Jurkat, Clone E6-1 (cell line): ENCODE data around the gene RFNG.

Experiments used
- DNase-seq: peaks from one replicate; pipeline ENCODE4 v3.0.0-alpha.2; 2011; ENCODE audit warnings: low read depth, low spot score
- H3K4me3 ChIP-seq: 2 replicates; pipeline ENCODE4 v1.5.1; 2011; ENCODE audit warnings: mild to moderate bottlenecking, low read length, control low read depth, moderate library complexity

RFNG gene

GRCh38 chr17:82035956-82036633 is 15.5 kb downstream of the RFNG start:
- DNase-seq: no peak
- peak overlapping the region; percentile 75; the same call in 1 of the 2 replicates for H3K4me3 ChIP-seq

- no peak for DNase-seq
- H3K4me3 ChIP-seq: no peak overlapping the region
Measured at GRCh38 chr17:82035488-82035887, 16.1 kb downstream of the RFNG start.

GRCh38 chr17:82034371-82035011 is 17.1 kb downstream of the RFNG start:
- DNase-seq: no peak
- no peak overlapping the region for H3K4me3 ChIP-seq

GRCh38 chr17:82033359-82034085 is 18.1 kb downstream of the RFNG start:
- no peak for DNase-seq
- H3K4me3 ChIP-seq: no peak overlapping the region

GRCh38 chr17:82031885-82032627 is 19.6 kb downstream of the RFNG start:
- DNase-seq: no peak
- H3K4me3 ChIP-seq: peak overlapping the region; percentile 41

GRCh38 chr17:82031303-82031884 is 20.2 kb downstream of the RFNG start, which contains the start of gene RAC3:
RAC3 (plus strand) TSS chr17:82031678; CDS start chr17:82031762, 84 bp downstream.
- H3K4me3 ChIP-seq: peak within 1 kb of the TSS; percentile 57
- DNase-seq: no peak

- peak; percentile 84 for DNase-seq
- peak overlapping the region; percentile 57 for H3K4me3 ChIP-seq
Measured at GRCh38 chr17:82030470-82031302, 20.9 kb downstream of the RFNG start.

GRCh38 chr17:82029990-82030469 is 21.6 kb downstream of the RFNG start:
- peak overlapping the region; percentile 57 for H3K4me3 ChIP-seq

GRCh38 chr17:82029391-82029790 is 22.2 kb downstream of the RFNG start:
- no peak overlapping the region for H3K4me3 ChIP-seq
- DNase-seq: no peak

More at GRCh38 chr17:82029990-82030469, 21.6 kb downstream of the RFNG start:
- DNase-seq: no peak

- H3K4me3 ChIP-seq: no peak overlapping the region
- DNase-seq: no peak
Measured at GRCh38 chr17:82028966-82029365, 22.6 kb downstream of the RFNG start.

GRCh38 chr17:82028246-82028645 is 23.4 kb downstream of the RFNG start:
- H3K4me3 ChIP-seq: no peak overlapping the region
- DNase-seq: no peak

- H3K4me3 ChIP-seq: no peak overlapping the region
- DNase-seq: no peak
Measured at GRCh38 chr17:82025401-82026107, 26.1 kb downstream of the RFNG start.

GRCh38 chr17:82024859-82025258 is 26.8 kb downstream of the RFNG start:
- H3K4me3 ChIP-seq: no peak overlapping the region
- no peak for DNase-seq

GRCh38 chr17:82023447-82024241 is 28.0 kb downstream of the RFNG start:
- peak overlapping the region; percentile 78 for H3K4me3 ChIP-seq
- no peak for DNase-seq

GRCh38 chr17:82022981-82023446 is 28.6 kb downstream of the RFNG start, which contains the start of gene LRRC45:
LRRC45 (plus strand) TSS chr17:82023305; CDS start chr17:82023644, 339 bp downstream.
- peak; percentile 99 for DNase-seq
- H3K4me3 ChIP-seq: peak within 1 kb of the TSS; percentile 84

- no peak for DNase-seq
- peak within 1 kb of the TSS; percentile 84 for H3K4me3 ChIP-seq
Measured at GRCh38 chr17:82022310-82022980, 29.2 kb downstream of the RFNG start, which contains the start of gene CENPX. CENPX (minus strand) TSS chr17:82022878; CDS start chr17:82022861, 17 bp downstream.
